Ascending aorta (tissue), 2 donors: ENCODE measurements around the gene LARGE1. TPM values are rescaled to one million over a fixed set of nuclear protein-coding genes. Genes with fewer than 3 reads are reported as not detected.

Source experiments
- DNase-seq, 2 donors: peaks; one replicate each; pipeline ENCODE4 v3.0.0-alpha.2; 2019; ENCODE audit warnings: low spot score in 2 of 2
- H3K27ac ChIP-seq, 2 donors: fragments of 200-600 bp; sonication (generic); one replicate each; pipeline ENCODE4 v1.5.1; 2016 to 2017; ENCODE audit warnings: mild to moderate bottlenecking in 1 of 2
- H3K27me3 ChIP-seq: fragments of 200-600 bp; sonication (generic); one replicate; pipeline ENCODE4 v1.5.1; 2017
- H3K36me3 ChIP-seq, 2 donors: fragments of 200-600 bp; sonication (generic); one replicate each; pipeline ENCODE4 v1.5.1; 2016
- H3K4me1 ChIP-seq, 2 donors: fragments of 200-600 bp; sonication (generic); one replicate each; pipeline ENCODE4 v1.5.1; 2016 to 2017; ENCODE audit warnings: mild to moderate bottlenecking in 1 of 2
- H3K4me3 ChIP-seq, 2 donors: fragments of 200-600 bp; sonication (generic); one replicate each; pipeline ENCODE4 v1.5.1; 2016 to 2017; ENCODE audit warnings: mild to moderate bottlenecking in 1 of 2
- H3K9me3 ChIP-seq, 2 donors: fragments of 200-600 bp; sonication (generic); one replicate each; pipeline ENCODE4 v1.5.1; 2016
- CTCF ChIP-seq, 3 experiments: fragments of 200-600 bp in 2 of 3; fragments of 450-650 bp in 1 of 3; sonication (generic) in 2 of 3; IDR thresholded peaks; one replicate each; pipeline ENCODE4 v1.5.1; 2016 to 2019; ENCODE audit warnings: antibody characterized with exemption in 3 of 3, mild to moderate bottlenecking in 1 of 3, moderate library complexity in 1 of 3
- intact Hi-C: fragments of 100-400 bp; cut with DNase I; formaldehyde crosslinking; loops from one replicate; pipeline ENCODE4 v1.15.1; 2023
- total RNA-seq: library from RNA; depleted of rRNA; stranded (reverse); fragments of >200 nt; gene quantifications from one replicate; pipeline ENCODE4 v1.1.0, GENCODE V29; 2016

Gene LARGE1
- total RNA-seq, 1 donor from 2014 or later, result 40.6 TPM

- Histone ChIP-seq H3K27ac (no peak overlapping the region), H3K4me1 (peaks cover 0 to 4% of the 10 kb centered on the region in 2 donors), H3K9me3 (no peaks in the 10 kb centered on the region), H3K4me3 (no peak overlapping the region), H3K36me3 (no peaks in the 10 kb centered on the region), H3K27me3 (no peaks in the 10 kb centered on the region)
- TF ChIP-seq CTCF (IDR thresholded peaks at IDR 0.05), result no peak
- intact Hi-C loops, result no loop called here
- no peak for DNase-seq
Observed at GRCh38 chr22:33893512-33893911, 26.8 kb downstream of the LARGE1 start.

GRCh38 chr22:33891992-33892391 is 28.3 kb downstream of the LARGE1 start:
- no peak for TF ChIP-seq CTCF (IDR thresholded peaks at IDR 0.05)
- no peaks in the 10 kb centered on the region for H3K36me3 ChIP-seq
- H3K4me1 ChIP-seq, result peaks cover 0 to 4% of the 10 kb centered on the region in 2 donors
- H3K9me3 ChIP-seq, result no peaks in the 10 kb centered on the region
- intact Hi-C loops, result no loop called here
- H3K4me3 ChIP-seq, result no peak overlapping the region
- no peak for DNase-seq
- no peaks in the 10 kb centered on the region for H3K27me3 ChIP-seq
- H3K27ac ChIP-seq, result no peak overlapping the region

GRCh38 chr22:33891455-33891854 is 28.8 kb downstream of the LARGE1 start:
- Histone ChIP-seq H3K4me3 (no peak overlapping the region), H3K27ac (no peak overlapping the region), H3K4me1 (peaks cover 0 to 4% of the 10 kb centered on the region in 2 donors), H3K36me3 (no peaks in the 10 kb centered on the region), H3K27me3 (no peaks in the 10 kb centered on the region), H3K9me3 (no peaks in the 10 kb centered on the region)
- DNase-seq, result no peak
- no peak for TF ChIP-seq CTCF (IDR thresholded peaks at IDR 0.05)
- intact Hi-C loops, result no loop called here

- H3K27ac ChIP-seq, result no peak overlapping the region
- TF ChIP-seq CTCF (IDR thresholded peaks at IDR 0.05), result no peak
- peaks cover 0 to 4% of the 10 kb centered on the region in 2 donors for H3K4me1 ChIP-seq
- H3K27me3 ChIP-seq, result no peaks in the 10 kb centered on the region
- no peaks in the 10 kb centered on the region for H3K9me3 ChIP-seq
- H3K36me3 ChIP-seq, result no peaks in the 10 kb centered on the region
- intact Hi-C loops, result no loop called here
- no peak overlapping the region for H3K4me3 ChIP-seq
- DNase-seq, result no peak
Observed at GRCh38 chr22:33889748-33890147, 30.5 kb downstream of the LARGE1 start.

- no peak for DNase-seq
- intact Hi-C loops, result no loop called here
- H3K27me3 ChIP-seq, result no peaks in the 10 kb centered on the region
- H3K4me1 ChIP-seq, result peaks cover 0 to 4% of the 10 kb centered on the region in 2 donors
- TF ChIP-seq CTCF (IDR thresholded peaks at IDR 0.05), result no peak
- H3K9me3 ChIP-seq, result no peaks in the 10 kb centered on the region
- no peaks in the 10 kb centered on the region for H3K36me3 ChIP-seq
- no peak overlapping the region for H3K27ac ChIP-seq
- no peak overlapping the region for H3K4me3 ChIP-seq
Observed at GRCh38 chr22:33888821-33889220, 31.5 kb downstream of the LARGE1 start.

- Histone ChIP-seq H3K9me3 (no peaks in the 10 kb centered on the region), H3K27ac (no peak overlapping the region), H3K4me1 (peaks cover 0 to 4% of the 10 kb centered on the region in 2 donors), H3K27me3 (no peaks in the 10 kb centered on the region), H3K4me3 (no peak overlapping the region), H3K36me3 (no peaks in the 10 kb centered on the region)
- intact Hi-C loops, result no loop called here
- DNase-seq, result no peak
- TF ChIP-seq CTCF (IDR thresholded peaks at IDR 0.05), result no peak
Observed at GRCh38 chr22:33887173-33887572, 33.1 kb downstream of the LARGE1 start.
